ENCODE results near the gene BANK1.

GRCh38 chr4:101846550-101846949, 56.0 kb downstream of the BANK1 start:
- TF ChIP-seq CTCF (IDR thresholded peaks at IDR 0.05; ENCODE audit: control extremely low read depth in 1 of 3, insufficient read depth in 1 of 3, low read depth in 1 of 3, low read length in 3 of 3) (no peak), EP300 (IDR thresholded peaks at IDR 0.05; ENCODE audit: borderline replicate concordance in 1 of 2, low read depth in 2 of 2, low read length in 2 of 2) (no peak), CREB1 (IDR thresholded peaks at IDR 0.05) (no peak), SRF (IDR thresholded peaks at IDR 0.05; ENCODE audit: low read depth, low read length) (no peak), POLR2A (IDR thresholded peaks at IDR 0.05; ENCODE audit: control extremely low read depth in 1 of 2, low read depth in 2 of 2, low read length in 2 of 2) (no peak), TBP (IDR thresholded peaks at IDR 0.05; ENCODE audit: low read depth, low read length) (no peak), SIN3A (conservative IDR thresholded peaks at IDR 0.05 in 1 of 2, IDR thresholded peaks at IDR 0.05 in 1 of 2; ENCODE audit: low read depth in 1 of 2, low read length in 2 of 2) (no peak), RFX5 (IDR thresholded peaks at IDR 0.05; ENCODE audit: borderline replicate concordance, low read depth, low read length) (no peak), KDM4A (IDR thresholded peaks at IDR 0.05; ENCODE audit: low read depth, low read length, severe bottlenecking) (no peak), PHF8 (conservative IDR thresholded peaks at IDR 0.05; ENCODE audit: low read depth, low read length) (no peak), GABPA (IDR thresholded peaks at IDR 0.05; ENCODE audit: borderline replicate concordance, insufficient read depth, low read length) (no peak)
